Measurements from ENCODE around the gene TRMT112. TPM values are rescaled to one million over a fixed set of nuclear protein-coding genes. Genes with fewer than 3 reads are reported as not detected.

Gene TRMT112
- total RNA-seq, 3 donors from 2014 or later (not counting 1 experiment from before 2014, with no cell fraction given) = 98.4 to 106 (median 105) TPM

DNA sequence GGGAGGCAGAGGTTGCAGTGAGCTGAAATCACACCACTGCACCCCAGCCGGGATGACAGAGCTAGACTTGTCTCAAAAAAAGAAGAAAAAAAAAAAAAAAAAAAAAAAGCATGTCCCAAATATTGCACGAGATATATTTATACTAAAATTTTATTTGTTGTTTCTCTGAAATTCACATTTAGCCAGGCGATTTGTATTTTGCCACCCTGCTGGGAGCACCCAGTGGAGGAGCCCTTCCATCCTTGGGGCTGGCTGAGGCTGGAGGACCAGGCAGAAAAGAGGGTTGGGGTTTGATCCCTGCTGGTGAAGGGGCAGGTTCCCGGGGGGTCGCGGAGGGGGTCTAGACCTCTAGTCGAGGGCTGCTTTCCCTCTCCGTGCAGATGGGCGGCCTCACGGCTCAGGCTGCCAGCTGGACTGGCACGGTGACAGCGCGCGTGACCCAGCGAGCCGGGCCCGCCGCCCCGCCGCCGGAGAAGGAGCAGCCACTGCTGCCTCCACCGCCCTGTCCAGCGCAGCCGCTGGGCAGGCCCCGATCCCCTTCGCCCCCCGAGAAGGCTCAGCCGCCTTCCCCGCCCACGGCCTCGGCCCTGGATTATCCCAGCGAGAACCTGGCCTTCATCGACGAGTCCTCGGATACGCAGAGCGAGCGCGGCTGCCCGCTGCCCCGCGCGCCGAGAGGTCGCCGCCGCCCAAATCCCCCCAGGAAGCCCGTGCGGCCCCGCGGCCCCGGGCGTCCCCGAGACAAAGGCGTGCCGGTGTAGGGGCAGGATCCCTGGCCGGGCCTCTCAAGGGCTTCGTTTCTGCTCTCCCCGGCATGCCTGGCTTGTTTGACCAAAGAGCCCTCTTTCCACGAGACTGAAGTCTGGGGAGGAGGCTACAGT lies 18.2 kb downstream of the TRMT112 start:
- TF ChIP-seq, protein P1, sequence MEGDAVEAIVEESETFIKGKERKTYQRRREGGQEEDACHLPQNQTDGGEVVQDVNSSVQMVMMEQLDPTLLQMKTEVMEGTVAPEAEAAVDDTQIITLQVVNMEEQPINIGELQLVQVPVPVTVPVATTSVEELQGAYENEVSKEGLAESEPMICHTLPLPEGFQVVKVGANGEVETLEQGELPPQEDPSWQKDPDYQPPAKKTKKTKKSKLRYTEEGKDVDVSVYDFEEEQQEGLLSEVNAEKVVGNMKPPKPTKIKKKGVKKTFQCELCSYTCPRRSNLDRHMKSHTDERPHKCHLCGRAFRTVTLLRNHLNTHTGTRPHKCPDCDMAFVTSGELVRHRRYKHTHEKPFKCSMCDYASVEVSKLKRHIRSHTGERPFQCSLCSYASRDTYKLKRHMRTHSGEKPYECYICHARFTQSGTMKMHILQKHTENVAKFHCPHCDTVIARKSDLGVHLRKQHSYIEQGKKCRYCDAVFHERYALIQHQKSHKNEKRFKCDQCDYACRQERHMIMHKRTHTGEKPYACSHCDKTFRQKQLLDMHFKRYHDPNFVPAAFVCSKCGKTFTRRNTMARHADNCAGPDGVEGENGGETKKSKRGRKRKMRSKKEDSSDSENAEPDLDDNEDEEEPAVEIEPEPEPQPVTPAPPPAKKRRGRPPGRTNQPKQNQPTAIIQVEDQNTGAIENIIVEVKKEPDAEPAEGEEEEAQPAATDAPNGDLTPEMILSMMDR (IDR thresholded peaks at IDR 0.05) = no peak
- intact Hi-C loops (cut with micrococcal nuclease) = no loop called here
- no peak for DNase-seq
- Mint-ChIP-seq H3K27me3 (ENCODE audit: low read depth in 2 of 2) (peaks cover 43 to 54% of the 10 kb centered on the region in 2 donors), H3K9me3 (no peaks in the 10 kb centered on the region), H3K27ac (peak overlapping the region in 1 of 2 donors; percentile 86), H3K4me3 (peak overlapping the region; percentile 69), H3K36me3 (no peaks in the 10 kb centered on the region), H3K4me1 (peaks cover 10 to 24% of the 10 kb centered on the region in 2 donors)
- no peaks in the 10 kb centered on the region for H3K36me3 ChIP-seq (ENCODE audit: control insufficient read depth, insufficient read depth, low read length)
- H3K4me1 ChIP-seq (ENCODE audit: control insufficient read depth, insufficient read depth, low read length) = peaks cover 32% of the 10 kb centered on the region
- no peak for ATAC-seq
- no peak overlapping the region for H3K27ac ChIP-seq (ENCODE audit: low read length)
- peaks cover 53% of the 10 kb centered on the region for H3K27me3 ChIP-seq (ENCODE audit: control insufficient read depth, insufficient read depth, low read length)
- 2% methylated on average over 58 of the region's 60 CpGs for WGBS (ENCODE audit: insufficient coverage)
- H3K9me3 ChIP-seq (ENCODE audit: control insufficient read depth, insufficient read depth, low read length) = no peaks in the 10 kb centered on the region
- no peak overlapping the region for H3K4me3 ChIP-seq (ENCODE audit: low read length)

DNA sequence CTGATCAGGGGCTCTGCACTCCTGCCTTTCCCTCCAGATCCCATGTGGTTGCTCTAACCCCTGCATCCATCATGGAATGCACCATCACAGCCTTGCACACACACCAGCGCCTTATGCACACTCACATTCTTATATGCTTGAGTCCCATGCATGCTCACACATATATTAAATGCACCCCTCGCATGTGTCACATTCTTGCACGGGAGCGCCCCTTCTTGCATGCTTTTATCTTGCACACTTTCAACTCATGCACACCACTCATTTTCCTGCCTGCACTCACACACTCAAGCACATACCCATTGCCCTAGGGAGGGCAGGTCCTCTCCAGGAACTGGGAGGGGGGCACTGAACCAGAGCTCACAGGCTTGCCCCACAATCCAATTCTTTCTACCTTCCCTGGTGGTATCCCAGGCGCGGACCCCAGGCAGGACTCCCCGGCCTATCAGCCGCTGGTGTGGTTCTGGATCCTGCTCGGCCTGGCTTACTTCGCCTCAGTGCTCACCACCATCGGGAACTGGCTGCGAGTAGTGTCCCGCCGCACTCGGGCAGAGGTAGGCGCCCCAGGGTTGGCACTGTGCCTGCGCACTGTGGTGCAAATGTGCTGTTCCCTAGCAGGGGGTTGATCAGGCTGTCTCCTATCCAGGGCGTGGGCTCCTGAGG lies 19.5 kb downstream of the TRMT112 start:
- DNase-seq (peak in 1 of 2 donors; percentile 44), ATAC-seq (no peak)
- Mint-ChIP-seq H3K4me3 (no peak overlapping the region), H3K9me3 (no peaks in the 10 kb centered on the region), H3K27ac (no peak overlapping the region), H3K27me3 (ENCODE audit: low read depth in 2 of 2) (peaks cover 43 to 61% of the 10 kb centered on the region in 2 donors), H3K36me3 (no peaks in the 10 kb centered on the region), H3K4me1 (peaks cover 6 to 19% of the 10 kb centered on the region in 2 donors)
- H3K4me3 ChIP-seq (ENCODE audit: low read length) = no peak overlapping the region
- no peaks in the 10 kb centered on the region for H3K36me3 ChIP-seq (ENCODE audit: control insufficient read depth, insufficient read depth, low read length)
- WGBS (ENCODE audit: insufficient coverage) = 18% methylated on average over 18 of the region's 18 CpGs
- H3K9me3 ChIP-seq (ENCODE audit: control insufficient read depth, insufficient read depth, low read length) = no peaks in the 10 kb centered on the region
- TF ChIP-seq, protein P1 (IDR thresholded peaks at IDR 0.05) = no peak
- peaks cover 56% of the 10 kb centered on the region for H3K27me3 ChIP-seq (ENCODE audit: control insufficient read depth, insufficient read depth, low read length)
- no peak overlapping the region for H3K27ac ChIP-seq (ENCODE audit: low read length)
- H3K4me1 ChIP-seq (ENCODE audit: control insufficient read depth, insufficient read depth, low read length) = peaks cover 24% of the 10 kb centered on the region
- intact Hi-C loops (cut with micrococcal nuclease) = no loop called here

DNA sequence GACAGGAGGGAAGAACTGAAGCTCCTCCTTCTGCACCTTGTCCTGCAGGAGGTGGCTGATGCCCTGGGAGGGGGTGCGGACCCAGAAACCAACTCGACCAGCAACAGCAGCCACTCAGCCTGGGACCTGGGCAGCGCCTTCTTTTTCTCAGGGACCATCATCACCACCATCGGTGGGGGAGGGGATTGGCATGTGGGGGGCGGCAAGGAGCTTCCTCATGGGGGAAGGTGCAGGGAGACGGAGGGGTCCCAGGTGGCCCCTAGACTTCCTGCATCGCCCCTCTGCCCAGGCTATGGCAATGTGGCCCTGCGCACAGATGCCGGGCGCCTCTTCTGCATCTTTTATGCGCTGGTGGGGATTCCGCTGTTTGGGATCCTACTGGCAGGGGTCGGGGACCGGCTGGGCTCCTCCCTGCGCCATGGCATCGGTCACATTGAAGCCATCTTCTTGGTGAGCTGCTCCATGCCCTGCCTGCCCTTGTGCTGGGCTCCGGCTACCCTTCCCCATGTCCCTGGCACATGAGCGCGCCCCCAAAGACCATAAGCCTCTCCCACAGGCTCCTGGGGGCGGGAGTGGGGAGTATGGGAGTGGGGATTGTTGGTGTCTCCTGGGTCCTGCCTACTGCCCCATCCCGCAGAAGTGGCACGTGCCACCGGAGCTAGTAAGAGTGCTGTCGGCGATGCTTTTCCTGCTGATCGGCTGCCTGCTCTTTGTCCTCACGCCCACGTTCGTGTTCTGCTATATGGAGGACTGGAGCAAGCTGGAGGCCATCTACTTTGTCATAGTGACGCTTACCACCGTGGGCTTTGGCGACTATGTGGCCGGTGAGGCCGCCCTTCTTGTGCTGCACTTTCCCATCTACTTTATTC lies 20.3 kb downstream of the TRMT112 start:
- peaks cover 62% of the 10 kb centered on the region for H3K27me3 ChIP-seq (ENCODE audit: control insufficient read depth, insufficient read depth, low read length)
- no peaks in the 10 kb centered on the region for H3K36me3 Mint-ChIP-seq
- 11% methylated on average over 31 of the region's 34 CpGs for WGBS (ENCODE audit: insufficient coverage)
- peaks cover 6 to 25% of the 10 kb centered on the region in 2 donors for H3K4me1 Mint-ChIP-seq
- H3K4me1 ChIP-seq (ENCODE audit: control insufficient read depth, insufficient read depth, low read length) = peaks cover 30% of the 10 kb centered on the region
- TF ChIP-seq, protein P1 (IDR thresholded peaks at IDR 0.05) = no peak
- no peak overlapping the region for H3K4me3 ChIP-seq (ENCODE audit: low read length)
- no peaks in the 10 kb centered on the region for H3K9me3 Mint-ChIP-seq
- H3K9me3 ChIP-seq (ENCODE audit: control insufficient read depth, insufficient read depth, low read length) = no peaks in the 10 kb centered on the region
- no peak for ATAC-seq
- H3K4me3 Mint-ChIP-seq = no peak overlapping the region
- H3K27ac Mint-ChIP-seq = no peak overlapping the region
- H3K36me3 ChIP-seq (ENCODE audit: control insufficient read depth, insufficient read depth, low read length) = no peaks in the 10 kb centered on the region
- no peak for DNase-seq
- intact Hi-C loops (cut with micrococcal nuclease) = no loop called here
- peaks cover 43 to 65% of the 10 kb centered on the region in 2 donors for H3K27me3 Mint-ChIP-seq (ENCODE audit: low read depth in 2 of 2)
- no peak overlapping the region for H3K27ac ChIP-seq (ENCODE audit: low read length)
